HG03159 (cell line): ENCODE results near the gene ZBTB7C.

ENCODE experiments used
- ATAC-seq: cut with Tn5 transposase; IDR thresholded peaks from one replicate; pipeline ENCODE4 v1.9.1; 2021; ENCODE audit warnings: mild to moderate bottlenecking, moderate library complexity; ENCODE audit not compliant: unreplicated experiment

ZBTB7C gene

DNA sequence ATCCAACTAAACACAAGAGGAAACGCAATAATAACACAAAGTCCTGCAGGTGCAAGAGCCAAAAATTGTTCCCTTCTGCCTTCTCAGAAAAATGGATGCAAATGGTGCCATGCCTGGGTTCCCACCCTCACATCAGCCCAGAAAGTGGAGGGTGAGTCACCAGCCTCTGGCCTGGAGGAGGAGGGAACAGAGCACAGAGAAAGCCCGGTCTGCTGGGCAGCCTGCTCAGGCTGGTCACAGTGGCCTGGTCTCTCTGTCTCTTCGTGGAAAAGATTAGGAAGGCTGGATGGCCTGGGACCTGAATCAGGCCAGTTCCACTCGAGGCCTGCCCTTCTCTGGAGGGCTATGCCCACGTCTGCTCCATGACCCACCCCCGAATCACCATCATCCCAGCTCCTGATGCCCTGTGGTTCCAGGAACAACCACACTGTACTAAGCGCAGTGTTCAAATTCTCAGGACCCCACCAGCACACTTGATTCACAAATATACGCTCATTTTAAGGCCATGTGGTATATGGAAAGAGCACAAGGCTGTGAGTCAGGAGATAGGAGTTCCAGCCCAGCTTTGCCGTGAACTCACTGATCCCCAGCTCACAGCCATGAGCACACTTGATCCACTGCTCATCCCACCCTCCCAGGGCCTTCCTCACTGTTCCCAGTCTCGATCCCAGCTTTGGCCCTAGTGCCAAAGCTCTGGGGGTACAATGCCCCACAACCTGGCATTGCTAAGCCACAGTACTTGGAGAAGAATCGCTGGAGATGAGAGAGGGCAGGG, 82.1 kb downstream of the ZBTB7C start:
- ATAC-seq, result no peak

DNA sequence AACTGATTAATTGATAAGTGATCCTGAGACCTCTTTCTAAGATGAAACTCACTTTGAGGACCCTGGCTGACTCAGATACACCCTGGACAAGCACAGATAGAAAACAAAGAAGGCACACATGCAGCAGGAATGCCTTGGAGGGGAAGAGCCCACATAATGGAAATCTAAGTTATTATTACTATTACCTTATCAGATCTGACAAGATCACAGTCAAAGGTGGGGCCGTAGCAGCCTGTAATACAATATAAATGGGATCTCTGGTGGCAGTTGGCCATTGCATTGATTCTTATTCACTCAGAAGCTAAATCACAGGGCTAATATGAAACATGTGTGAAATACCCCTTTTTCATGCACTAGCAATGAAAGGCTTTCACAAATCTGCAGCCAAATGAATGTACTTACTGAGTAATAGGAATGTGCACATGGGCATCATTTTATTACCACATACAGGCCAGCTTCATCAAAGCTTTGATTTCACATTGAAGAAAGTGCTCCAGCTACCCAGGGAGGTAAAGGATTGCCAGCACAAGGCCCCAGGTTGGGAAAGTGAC, 84.0 kb downstream of the ZBTB7C start:
- no peak for ATAC-seq

DNA sequence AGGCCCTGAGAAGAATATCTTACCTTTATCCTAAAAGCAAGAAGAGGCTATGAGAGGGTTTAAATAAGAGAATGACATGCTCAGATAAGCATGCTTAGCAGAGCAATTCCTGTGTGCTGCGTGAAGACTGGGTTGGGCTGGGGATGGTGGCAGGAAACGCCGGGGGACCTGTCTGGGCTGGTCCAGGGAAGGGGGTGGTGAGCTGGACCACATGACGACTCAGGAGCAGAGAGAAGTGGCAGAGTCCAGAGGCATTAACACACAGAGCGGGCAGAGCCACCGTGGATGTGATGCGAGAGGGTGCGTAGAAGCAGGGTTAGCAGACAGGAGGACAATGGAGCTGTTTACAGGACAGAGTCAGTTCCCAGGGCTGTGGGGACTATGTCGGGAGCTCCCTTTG, 84.5 kb downstream of the ZBTB7C start:
- no peak for ATAC-seq

DNA sequence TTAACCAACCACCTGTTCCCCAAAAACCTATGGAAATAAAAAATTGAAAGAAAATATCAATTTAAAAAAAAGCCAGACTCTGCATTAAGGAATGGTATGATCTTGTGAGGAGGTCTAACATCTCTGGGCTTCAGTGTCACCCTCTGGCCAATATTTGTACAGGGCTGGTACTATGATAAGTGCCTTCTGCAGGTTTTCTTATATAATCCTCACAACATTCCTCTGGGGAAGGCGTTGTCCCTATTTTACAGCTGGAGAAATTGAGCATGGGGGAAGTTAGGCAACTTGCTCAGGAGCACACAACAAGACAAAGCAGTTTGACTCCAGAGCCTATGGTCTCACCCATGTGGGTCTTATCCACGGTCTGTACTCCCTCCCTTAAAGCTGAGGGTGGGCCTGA, 86.0 kb downstream of the ZBTB7C start:
- no peak for ATAC-seq

DNA sequence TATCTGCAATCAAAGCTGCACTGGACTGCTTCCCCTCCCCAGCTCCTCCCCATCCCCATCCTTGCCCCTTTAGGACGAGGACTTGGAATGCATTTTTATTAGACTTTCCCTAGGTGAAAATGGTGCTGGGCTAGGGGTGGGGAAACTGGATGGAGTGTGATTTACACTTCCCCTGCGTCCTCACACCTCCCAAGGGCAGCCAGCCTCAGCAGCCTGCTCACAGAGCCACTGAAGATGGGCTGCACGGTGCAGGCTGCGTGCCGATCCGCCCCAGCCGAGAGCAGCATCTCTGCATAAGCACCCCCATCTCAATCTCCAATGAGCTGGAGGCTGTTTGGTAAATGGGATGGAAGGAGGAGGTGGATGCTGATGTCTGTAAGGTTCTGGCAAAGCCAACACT, 87.6 kb downstream of the ZBTB7C start:
- ATAC-seq, result no peak

DNA sequence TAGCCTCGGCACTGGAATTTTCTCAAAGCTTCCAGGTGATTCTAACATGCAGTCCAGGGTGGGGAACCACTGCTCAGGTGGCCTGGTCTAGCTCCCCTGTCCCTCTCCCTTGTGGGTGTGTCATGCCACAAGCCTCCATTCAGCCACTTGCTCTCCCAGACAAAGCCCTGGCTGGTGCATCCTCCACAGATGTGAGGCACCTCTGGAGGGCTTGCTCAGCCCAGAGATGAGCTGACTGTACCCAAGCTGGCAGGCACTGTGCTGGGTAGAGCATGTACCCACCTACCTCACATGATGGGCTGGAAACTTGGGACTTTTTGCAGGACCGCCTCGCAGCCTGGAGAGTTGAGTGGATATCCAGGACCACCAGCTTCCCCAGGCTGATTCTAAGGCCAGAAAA, 88.1 kb downstream of the ZBTB7C start:
- ATAC-seq, result no peak

DNA sequence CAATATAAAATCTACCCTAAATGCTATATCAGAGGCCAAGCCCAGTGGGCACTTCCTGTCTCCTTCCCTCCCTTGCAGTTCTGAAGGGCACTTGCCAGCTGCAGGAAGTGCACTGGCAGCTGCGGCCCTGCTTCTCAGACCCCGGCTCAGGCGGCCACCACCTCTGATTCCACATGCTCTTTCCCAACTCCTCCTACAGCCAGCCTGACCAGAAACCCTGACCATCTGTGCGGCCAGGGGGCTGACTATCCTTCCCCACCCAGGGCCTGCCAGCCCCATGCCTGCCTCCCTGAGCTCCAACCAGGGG, 88.6 kb downstream of the ZBTB7C start:
- no peak for ATAC-seq

DNA sequence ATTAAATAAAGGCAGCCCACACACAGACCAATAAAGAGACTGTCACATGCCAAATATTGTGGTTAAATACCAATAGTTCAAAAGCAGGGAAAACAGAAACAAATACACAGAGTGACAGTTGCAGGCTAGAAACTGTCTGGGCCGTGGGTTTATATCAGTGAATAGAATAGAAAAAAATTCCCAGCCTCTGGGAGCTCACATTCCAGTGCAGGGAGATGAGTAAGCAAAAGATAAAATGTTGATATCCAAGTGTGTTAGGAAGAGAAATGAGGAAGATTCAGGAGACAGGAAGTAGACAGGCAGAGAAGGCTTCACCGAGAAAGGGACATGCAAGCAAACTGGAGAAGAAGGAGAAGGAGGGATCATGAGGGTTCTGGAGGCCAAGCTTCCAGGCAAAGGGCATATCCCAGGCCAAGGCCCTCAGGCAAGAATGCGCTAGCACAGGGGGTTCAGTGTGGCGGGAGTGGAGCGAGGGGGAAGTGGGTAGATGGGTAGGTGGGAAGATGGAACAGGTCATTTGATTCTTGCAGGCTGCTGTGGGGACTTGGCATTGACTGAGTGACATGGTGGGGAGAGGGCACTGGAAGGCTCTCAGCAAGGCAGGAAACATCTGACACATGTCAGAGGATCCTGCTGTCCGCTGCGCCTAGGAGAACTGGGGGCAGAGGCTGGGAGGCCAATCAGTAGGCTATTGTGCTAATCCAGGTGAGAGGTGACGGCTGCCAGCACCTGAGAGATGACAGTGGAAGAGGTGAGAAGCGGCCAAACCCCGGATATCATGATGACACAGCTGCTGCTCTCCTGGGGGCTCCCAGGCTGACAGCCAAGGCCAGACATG, 89.2 kb downstream of the ZBTB7C start:
- ATAC-seq, result no peak

DNA sequence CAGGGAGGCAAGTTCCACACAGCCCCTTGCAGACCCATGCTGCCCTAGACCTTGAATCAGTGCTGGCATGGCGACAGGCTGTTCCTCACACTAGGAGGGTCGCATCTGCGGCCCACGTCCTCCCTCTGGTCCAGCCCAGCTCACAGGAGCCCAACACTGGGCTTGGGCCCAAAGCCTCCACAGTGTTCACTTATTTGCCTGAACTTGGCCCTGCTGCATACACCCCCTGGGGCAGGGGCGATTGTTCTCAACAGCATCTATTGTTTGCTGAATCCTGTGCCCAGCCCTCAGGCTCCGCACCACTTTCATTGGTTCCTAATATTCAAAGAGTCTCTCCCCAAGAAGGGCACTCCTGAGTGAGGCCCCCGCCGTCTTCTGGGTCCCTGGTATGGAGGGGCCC, 90.7 kb downstream of the ZBTB7C start:
- no peak for ATAC-seq

DNA sequence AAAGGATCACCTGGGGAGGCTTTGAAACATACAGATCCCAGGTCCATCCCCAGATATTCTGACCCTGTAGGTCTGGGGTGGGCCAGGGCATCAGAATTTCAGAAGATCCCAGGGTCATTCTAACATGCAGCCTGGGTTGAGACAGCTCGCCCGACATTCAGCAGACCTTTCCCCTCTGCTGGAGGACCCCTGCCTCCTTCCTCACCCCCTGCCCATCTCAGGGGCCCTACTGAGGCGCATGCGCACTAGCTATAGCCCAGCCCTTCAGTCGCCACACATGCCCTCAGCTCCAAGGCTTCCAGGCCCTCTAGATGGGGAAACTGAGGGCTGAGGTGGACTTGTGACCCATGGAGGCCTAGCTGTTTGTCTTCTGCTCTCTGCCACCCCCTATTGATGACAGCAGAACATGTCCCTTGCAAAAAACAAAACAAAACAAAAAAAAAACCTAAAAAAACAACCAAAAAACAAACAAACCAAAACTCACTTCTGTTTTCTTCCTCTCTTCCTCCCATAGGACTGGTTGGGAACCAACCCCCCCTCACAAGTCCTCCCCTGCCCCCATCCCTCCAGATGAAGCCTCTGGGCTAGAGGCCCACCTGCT, 91.3 kb downstream of the ZBTB7C start:
- no peak for ATAC-seq

DNA sequence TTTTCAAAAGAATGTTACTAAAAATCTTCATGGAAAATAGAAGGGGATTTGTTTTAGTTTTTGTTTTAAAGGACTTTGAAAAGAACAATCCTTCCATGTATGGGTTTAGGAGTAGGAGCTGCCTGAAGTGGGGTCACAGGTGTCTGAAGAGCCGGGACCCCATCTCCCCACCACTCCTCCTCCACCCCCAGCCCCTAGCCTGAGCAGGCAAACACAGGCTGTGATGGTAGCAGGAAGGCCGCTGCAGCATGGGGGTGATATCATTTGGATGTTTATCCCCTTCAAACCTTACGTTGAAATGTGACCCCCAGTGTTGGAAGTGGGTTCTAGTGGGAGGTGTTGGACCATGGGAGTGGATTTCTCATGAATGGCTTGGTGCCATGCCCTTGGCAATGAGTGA, 93.0 kb downstream of the ZBTB7C start:
- no peak for ATAC-seq

DNA sequence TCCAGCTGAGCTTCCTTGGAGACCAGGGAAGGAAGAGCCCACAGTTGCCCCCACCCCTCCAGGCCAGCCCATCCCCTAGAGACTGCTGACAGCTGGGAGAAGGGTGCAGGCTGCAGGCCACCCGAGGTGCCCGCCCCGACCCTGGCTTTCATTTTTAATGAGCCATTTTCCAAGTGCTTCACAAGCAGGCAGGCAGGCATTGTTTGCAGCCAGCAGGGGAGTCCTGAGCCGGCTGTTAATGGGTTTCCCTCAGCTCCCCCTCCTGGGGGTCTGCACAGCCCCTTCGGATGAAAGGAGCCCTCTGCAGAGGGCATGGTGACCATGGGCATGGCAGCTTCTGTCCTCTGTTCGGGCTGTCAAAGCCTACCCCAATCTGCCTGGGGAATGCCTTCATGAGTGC, 94.5 kb downstream of the ZBTB7C start:
- no peak for ATAC-seq

DNA sequence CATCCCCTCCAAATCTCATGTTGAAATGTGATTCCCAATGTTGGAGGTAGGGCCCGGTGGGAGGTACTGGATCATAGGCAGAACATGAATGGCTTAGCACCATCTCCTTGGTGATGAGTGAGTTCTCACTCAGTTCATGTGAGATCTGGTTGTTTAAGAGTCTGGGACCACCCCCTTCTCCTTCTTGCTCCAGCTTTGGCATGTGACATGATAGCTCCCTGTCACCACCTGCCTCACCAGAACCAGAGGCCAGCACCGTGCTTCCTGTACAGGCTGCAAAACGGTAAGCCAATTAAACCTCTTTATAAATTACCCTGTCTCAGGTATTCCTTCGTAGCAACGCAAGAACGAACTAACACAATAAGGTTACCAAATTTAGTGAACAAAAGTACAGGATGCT, 95.4 kb downstream of the ZBTB7C start:
- ATAC-seq, result no peak

DNA sequence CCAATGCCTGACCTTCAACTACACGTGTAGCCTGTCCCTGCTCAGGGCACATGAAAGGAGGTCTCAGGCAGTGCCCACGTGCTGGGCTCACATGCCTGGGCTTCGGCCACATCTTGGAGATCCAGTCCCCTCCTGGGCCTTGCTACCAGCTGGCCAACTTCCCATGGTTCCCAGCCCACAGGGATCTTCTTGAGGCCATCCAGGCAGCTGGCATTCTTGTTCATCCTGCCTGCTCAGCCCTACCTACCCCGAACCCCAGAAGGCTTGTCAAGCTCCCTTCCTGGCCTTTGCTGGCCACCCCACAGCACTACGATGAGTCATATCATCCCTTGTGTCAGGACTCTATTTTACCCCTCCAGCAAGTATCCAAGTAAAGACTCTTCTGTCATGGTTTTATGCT, 97.1 kb downstream of the ZBTB7C start:
- no peak for ATAC-seq

DNA sequence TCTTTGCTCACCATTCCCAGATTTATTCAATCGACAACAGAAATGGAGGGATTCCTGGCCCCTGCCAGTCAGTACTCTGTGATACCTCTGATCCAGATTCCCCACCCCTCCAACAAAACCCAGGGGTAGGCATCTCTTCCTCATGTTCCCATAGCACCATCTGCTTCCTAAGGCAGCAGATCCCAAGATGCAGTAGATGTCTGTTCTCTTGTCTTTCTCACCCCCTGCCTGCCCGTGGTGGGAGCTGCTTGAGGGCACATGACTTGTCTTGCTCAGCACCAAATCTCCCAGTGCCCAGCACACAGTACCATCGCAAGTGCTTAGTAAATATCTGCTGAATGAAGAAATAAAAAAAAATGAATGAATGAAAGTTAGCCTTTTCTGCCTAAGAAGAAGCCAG, 98.2 kb downstream of the ZBTB7C start:
- no peak for ATAC-seq

DNA sequence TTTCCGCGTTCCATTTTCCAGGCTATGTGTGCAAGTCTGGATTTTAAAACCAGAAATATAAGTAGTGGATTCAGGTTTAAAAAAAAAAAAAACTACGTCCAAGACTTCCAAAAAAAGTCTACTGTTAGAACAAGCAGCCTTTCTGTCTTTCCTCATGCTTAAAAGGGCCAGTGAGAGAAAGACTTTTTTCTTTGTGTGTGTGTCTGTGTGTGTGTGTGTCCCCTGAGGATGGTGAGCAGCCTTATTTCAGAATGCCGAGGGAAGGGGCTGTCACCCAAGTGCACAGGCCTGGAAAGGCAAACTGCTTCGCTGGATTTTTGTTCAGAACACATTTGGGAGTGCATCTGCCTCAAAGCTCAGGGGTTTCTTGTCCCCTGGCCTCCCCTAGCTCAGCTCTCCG, 98.8 kb downstream of the ZBTB7C start:
- no peak for ATAC-seq

DNA sequence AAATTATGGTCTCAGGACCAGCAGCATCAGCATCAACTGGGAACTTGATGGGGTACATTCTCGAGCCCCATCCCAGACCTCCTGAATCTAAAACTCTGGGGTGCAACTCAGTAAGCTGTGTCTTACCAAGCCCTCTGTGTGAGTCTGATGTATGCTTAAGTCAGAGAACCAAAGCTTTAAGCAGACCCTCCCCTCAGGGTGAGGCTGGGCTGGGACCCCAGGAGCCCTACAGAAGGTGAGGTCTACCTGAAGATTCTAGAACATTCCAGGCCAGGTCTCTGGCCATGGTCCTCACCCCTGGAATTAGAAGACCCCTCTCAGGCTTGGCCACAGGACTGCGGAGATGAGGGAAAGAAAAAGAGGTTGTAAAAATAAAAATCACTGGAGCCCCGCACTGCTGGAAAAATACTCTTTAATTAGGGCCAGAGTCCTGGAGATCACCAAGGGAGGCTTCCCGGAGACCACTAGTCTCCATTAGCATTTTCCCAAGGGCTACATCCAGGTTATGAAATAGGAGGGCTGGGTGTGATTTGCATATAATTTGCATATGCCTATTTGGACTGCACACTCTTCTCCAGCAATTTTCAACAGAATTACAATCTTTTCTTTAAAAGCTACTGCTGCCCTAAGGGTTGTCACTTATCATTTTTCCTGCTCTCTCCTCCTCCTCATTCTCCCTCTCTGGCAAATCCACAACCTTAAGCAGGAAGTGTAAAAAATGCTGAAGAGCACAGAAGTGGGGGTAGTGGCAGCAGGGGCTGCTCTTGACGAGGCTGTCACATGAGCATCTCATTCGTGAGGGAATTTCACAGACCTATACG, 100.2 kb downstream of the ZBTB7C start:
- no peak for ATAC-seq

DNA sequence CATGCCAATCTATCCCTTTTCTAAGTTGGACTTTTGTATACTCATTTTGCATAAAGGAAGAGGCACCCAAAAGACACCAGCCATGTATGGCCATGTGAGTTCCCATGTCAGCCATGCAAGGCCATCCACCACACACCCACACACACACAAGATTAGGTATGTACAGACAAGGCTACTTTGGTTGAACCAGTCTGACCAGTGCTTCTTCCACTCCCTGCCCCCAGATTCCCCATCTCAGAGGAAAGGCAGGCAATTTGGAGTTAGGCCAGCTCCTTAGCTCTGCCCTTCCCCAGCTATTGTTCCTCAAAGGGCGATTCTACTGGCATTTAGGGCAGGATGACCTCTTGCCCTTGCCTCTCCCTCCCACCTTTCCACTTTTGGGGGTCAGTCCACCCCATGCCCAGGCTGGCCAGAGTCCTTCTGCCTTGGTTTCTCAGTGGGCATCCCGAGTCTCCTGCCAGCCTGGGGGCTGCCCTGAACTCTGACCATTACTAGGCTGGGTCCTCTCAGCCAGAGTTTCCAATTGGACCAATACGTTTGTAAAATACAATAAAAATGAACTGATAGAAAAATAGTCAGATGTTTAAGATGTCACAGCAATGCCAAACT, 101.1 kb downstream of the ZBTB7C start:
- ATAC-seq, result no peak

DNA sequence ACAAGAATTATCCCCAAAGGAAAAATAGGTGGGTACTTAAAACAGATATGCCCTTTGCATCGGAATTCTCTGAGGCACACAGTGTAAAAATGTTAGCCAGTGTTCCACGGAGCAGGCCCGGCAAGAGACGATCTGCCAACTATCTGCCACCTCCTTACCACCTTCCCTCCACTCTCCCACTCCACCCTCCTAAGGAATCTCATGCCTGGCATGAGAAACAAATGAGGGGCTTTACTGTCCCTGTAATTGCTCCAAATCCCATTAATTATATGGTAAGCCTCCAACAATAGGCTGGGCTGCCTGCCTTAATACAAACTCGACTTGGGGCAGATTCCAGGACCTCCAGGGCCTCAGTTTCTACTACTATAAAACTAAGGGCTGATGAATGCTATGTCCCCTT, 102.3 kb downstream of the ZBTB7C start:
- no peak for ATAC-seq

DNA sequence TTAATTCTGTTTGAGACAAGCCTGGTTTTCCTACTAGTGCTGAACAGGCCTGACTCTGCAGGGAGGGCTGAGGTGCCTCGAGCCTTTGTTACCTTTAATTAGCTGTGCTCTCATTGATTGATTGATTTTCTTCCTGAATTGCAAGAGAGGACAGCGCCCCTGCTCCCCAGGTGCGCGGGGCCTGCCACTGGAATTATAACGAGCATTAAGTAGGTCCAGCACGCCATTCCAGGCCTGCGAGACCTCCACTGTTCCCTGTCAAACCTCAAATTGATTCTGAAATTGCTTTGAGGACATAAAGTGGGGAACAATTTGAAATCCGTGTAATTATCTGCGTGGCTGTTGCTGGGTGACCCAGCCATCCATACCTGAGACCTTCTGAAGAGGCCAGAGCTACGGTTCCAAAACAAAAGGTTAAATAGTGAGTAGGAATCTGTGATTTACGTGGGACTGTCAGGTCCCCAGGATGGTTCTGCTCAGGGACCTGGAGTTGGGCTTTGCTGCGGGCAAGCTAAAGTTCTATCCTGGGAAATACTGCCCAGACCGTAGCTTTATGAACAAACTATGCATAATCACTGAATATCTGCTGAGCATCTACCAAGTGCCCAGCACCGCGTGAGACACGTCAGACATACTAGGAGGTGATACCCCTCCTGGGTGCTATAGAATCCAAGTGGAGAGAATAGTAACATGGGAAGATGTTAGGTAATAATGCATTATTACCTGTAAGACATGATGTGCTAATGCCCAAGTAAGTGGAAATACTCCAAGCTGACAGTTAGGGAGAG, 104.1 kb downstream of the ZBTB7C start:
- no peak for ATAC-seq
